ENCODE results near the gene TPK1. TPM values are rescaled to one million over a fixed set of nuclear protein-coding genes. Genes with fewer than 3 reads are reported as not detected.
A peak's percentile ranks its signal among the peaks of the same experiment; 100 is the strongest.
"Not testable (repeated sequence)": the region's sequence is repeated elsewhere in the genome, so short reads cannot be mapped to it uniquely, and the experiment has no call there.

The TPK1 gene
- total and polyA plus RNA-seq, 5 donors, result 5.5 to 8.8 (median 7.5) TPM

DNA sequence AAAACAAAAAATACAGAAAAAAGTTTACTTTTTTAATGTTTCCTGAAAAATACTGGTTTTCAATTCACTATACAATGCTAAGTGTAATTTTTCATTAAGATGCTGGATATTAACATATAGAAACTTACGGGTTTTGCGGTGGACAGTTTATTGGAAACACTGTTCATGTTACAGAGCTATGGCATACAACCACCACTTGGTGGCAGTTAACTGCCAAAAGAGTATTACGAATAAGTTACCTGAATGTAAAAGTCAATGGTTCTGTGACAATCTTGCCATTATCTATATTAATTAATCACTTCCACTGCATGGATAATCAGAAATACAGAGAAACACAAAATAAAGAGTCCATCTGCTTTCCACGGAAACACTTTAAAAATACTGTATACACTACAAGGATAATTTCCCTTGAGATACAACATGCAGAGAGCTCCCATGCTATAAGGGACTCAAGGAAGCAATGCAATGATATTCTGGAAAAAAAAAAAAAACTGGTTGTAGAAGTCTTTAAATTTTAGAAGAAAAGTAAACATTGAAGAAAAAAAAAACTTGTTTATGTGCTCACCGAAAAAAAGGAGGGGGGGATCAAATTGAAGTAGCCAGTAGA, 97.0 kb downstream of the TPK1 start:
- H3K4me1 ChIP-seq (ENCODE audit: control insufficient read depth, insufficient read depth, low read length), result no peaks in the 10 kb centered on the region
- WGBS, result 39% methylated on average over 5 of the region's 5 CpGs
- intact Hi-C loops (cut with DNase I), result no loop called here
- no peaks in the 10 kb centered on the region for H3K27me3 ChIP-seq (ENCODE audit: control insufficient read depth, insufficient read depth)
- no peaks in the 10 kb centered on the region for H3K9me3 ChIP-seq (ENCODE audit: control insufficient read depth, low read length)
- peak in 1 of 2 donors; percentile 46 for ATAC-seq
- no peak for DNase-seq
- no peak overlapping the region for H3K27ac ChIP-seq (ENCODE audit: low read length)
- no peak overlapping the region for H3K4me3 ChIP-seq (ENCODE audit: low read length)

- H3K4me1 ChIP-seq (ENCODE audit: control insufficient read depth, insufficient read depth, low read length), result no peaks in the 10 kb centered on the region
- no peaks in the 10 kb centered on the region for H3K27me3 ChIP-seq (ENCODE audit: control insufficient read depth, insufficient read depth)
- ATAC-seq (no peak), DNase-seq (no peak)
- no peak overlapping the region for H3K27ac ChIP-seq (ENCODE audit: low read length)
- H3K9me3 ChIP-seq (ENCODE audit: control insufficient read depth, low read length), result no peaks in the 10 kb centered on the region
- intact Hi-C loops (cut with DNase I), result no loop called here
- no peak overlapping the region for H3K4me3 ChIP-seq (ENCODE audit: low read length)
- 36% methylated on average over 3 of the region's 3 CpGs for WGBS
These were observed 97.7 kb downstream of the TPK1 start for GRCh38 chr7:144738146-144738545.

DNA sequence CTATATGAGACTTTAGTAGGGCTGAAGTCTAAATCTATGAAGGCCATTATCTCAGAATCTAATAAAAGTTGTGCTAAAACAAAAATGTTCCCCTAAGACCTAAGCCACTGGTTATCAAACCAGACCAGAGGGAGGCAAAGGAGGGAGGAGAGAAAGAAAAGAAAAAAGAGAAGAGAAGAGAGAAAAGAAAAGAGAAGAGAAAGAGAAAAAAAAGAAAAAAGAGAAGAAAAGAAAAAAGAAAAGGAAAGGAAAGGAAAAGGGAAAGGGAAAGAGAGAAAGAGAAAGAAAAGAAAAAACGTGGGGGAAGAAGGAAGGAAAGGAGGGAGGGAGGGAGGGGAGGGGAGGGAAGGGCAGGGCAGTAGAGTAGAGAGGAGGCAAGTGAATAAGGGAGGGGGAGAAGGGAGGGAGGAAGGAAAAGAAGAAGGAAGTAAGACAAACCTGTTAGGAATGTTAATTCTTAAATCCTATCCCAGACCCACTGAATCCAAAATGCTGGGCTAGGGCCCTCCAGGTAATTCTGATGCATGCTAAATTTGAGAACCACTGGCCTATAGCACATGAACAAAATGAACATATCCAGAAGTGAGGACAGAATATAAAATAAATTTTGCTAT, 98.9 kb downstream of the TPK1 start:
- Histone ChIP-seq H3K9me3 (ENCODE audit: control insufficient read depth, low read length) (no peaks in the 10 kb centered on the region), H3K4me3 (ENCODE audit: low read length) (no peak overlapping the region), H3K27me3 (ENCODE audit: control insufficient read depth, insufficient read depth) (no peaks in the 10 kb centered on the region), H3K27ac (ENCODE audit: low read length) (no peak overlapping the region), H3K4me1 (ENCODE audit: control insufficient read depth, insufficient read depth, low read length) (no peaks in the 10 kb centered on the region)
- no peak for ATAC-seq
- intact Hi-C loops (cut with DNase I), result no loop called here
- no peak for DNase-seq
- WGBS, result 36% methylated on average over 1 of the region's 1 CpG

DNA sequence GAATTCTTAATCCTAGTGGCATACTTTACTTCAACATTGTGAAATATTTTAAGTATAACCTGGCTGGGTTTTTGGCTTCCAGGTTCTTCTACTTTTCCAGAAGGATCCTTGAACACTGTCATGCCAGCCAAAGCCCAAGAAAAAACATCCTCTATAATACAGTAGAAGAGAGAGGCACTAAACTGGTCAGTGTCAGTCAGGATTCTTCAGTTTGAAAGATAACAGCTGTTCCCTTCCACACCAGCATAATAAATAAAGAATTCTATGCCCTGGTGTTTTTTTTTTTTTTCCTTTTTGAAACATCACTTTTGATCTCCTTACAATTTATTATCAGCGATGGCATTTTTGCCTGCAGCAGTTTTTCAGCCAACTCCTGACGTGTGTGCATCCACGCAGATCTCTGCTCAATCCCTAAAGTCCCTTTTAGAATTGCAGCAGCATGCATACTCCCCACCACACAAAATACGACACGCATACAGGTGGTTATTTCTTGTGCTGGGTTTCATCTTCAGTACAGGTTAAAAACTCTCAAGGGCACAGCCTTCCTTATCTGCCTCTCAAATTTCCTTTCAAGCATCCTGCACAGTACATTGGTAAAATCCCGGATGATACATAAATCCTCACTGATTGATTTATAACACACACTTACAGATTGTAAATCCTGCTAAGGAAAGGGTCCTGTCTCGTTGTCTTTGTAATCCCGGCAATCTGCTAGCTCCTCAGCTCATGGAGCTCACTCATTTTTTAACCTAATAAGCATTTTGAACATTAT, 100.2 kb downstream of the TPK1 start:
- DNase-seq (no peak), ATAC-seq (no peak)
- Histone ChIP-seq H3K4me1 (ENCODE audit: control insufficient read depth, insufficient read depth, low read length) (no peaks in the 10 kb centered on the region), H3K9me3 (ENCODE audit: control insufficient read depth, low read length) (no peaks in the 10 kb centered on the region), H3K27ac (ENCODE audit: low read length) (no peak overlapping the region), H3K27me3 (ENCODE audit: control insufficient read depth, insufficient read depth) (no peaks in the 10 kb centered on the region), H3K4me3 (ENCODE audit: low read length) (no peak overlapping the region)
- 70% methylated on average over 8 of the region's 8 CpGs for WGBS
- intact Hi-C loops (cut with DNase I), result no loop called here

- H3K27me3 ChIP-seq (ENCODE audit: control insufficient read depth, insufficient read depth), result no peaks in the 10 kb centered on the region
- WGBS, result 60% methylated on average over 6 of the region's 6 CpGs
- no peak overlapping the region for H3K27ac ChIP-seq (ENCODE audit: low read length)
- no peaks in the 10 kb centered on the region for H3K4me1 ChIP-seq (ENCODE audit: control insufficient read depth, insufficient read depth, low read length)
- intact Hi-C loops (cut with DNase I), result no loop called here
- peak in 1 of 3 donors; percentile 58 for DNase-seq
- ATAC-seq, result peak in 1 of 2 donors; percentile 80
- H3K9me3 ChIP-seq (ENCODE audit: control insufficient read depth, low read length), result no peaks in the 10 kb centered on the region
- no peak overlapping the region for H3K4me3 ChIP-seq (ENCODE audit: low read length)
These were observed 104.0 kb downstream of the TPK1 start for GRCh38 chr7:144731661-144732351.

GRCh38 chr7:144730224-144730623, 105.6 kb downstream of the TPK1 start:
- Histone ChIP-seq H3K27me3 (ENCODE audit: control insufficient read depth, insufficient read depth) (no peaks in the 10 kb centered on the region), H3K9me3 (ENCODE audit: control insufficient read depth, low read length) (no peaks in the 10 kb centered on the region), H3K4me3 (ENCODE audit: low read length) (no peak overlapping the region), H3K27ac (ENCODE audit: low read length) (no peak overlapping the region), H3K4me1 (ENCODE audit: control insufficient read depth, insufficient read depth, low read length) (no peaks in the 10 kb centered on the region)
- intact Hi-C loops (cut with DNase I), result no loop called here
- DNase-seq (no peak), ATAC-seq (no peak)
- WGBS, result 92% methylated on average over 3 of the region's 3 CpGs

- H3K4me1 ChIP-seq (ENCODE audit: control insufficient read depth, insufficient read depth, low read length), result no peaks in the 10 kb centered on the region
- ATAC-seq (no peak), DNase-seq (no peak)
- intact Hi-C loops (cut with DNase I), result no loop called here
- no peak overlapping the region for H3K27ac ChIP-seq (ENCODE audit: low read length)
- no peaks in the 10 kb centered on the region for H3K9me3 ChIP-seq (ENCODE audit: control insufficient read depth, low read length)
- WGBS, result 83% methylated on average over 2 of the region's 2 CpGs
- no peak overlapping the region for H3K4me3 ChIP-seq (ENCODE audit: low read length)
- H3K27me3 ChIP-seq (ENCODE audit: control insufficient read depth, insufficient read depth), result no peaks in the 10 kb centered on the region
These were observed 106.6 kb downstream of the TPK1 start for GRCh38 chr7:144729226-144729625.

- Histone ChIP-seq H3K27me3 (ENCODE audit: control insufficient read depth, insufficient read depth) (no peaks in the 10 kb centered on the region), H3K4me1 (ENCODE audit: control insufficient read depth, insufficient read depth, low read length) (no peaks in the 10 kb centered on the region), H3K9me3 (ENCODE audit: control insufficient read depth, low read length) (no peaks in the 10 kb centered on the region), H3K4me3 (ENCODE audit: low read length) (no peak overlapping the region), H3K27ac (ENCODE audit: low read length) (no peak overlapping the region)
- ATAC-seq (peak in 1 of 2 donors; percentile 44), DNase-seq (peak in 1 of 3 donors; percentile 66)
- WGBS, result 40% methylated on average over 4 of the region's 4 CpGs
- intact Hi-C loops (cut with DNase I), result no loop called here
These were observed 107.3 kb downstream of the TPK1 start for GRCh38 chr7:144728551-144728950.

GRCh38 chr7:144726840-144727239, 109.0 kb downstream of the TPK1 start:
- WGBS, result 91% methylated on average over 12 of the region's 12 CpGs
- ATAC-seq; H3K9me3 ChIP-seq (ENCODE audit: control insufficient read depth, low read length): not testable (repeated sequence)

DNA sequence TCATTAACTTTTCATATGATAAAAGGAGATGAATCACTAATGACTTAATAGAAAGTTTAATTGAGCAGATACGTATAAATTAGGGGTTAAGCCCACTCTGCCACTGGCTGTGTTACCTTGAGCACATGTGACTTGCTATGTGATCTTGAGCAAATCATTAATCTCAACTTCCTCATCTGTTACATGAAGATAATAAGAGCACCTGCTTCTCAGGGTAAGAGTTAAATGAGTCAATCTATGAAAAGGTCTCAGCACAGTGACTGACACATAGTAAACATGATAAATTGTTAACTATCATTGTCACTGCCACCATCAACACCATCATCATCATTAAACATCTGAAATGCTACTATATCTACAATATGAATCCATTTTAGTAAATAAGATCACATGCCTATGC, 110.8 kb downstream of the TPK1 start:
- intact Hi-C loops (cut with DNase I), result no loop called here
- ATAC-seq (no peak), DNase-seq (no peak)
- Histone ChIP-seq H3K4me3 (ENCODE audit: low read length) (no peak overlapping the region), H3K9me3 (ENCODE audit: control insufficient read depth, low read length) (no peaks in the 10 kb centered on the region), H3K27ac (ENCODE audit: low read length) (no peak overlapping the region), H3K4me1 (ENCODE audit: control insufficient read depth, insufficient read depth, low read length) (no peaks in the 10 kb centered on the region), H3K27me3 (ENCODE audit: control insufficient read depth, insufficient read depth) (no peaks in the 10 kb centered on the region)
- 93% methylated on average over 1 of the region's 1 CpG for WGBS

More at GRCh38 chr7:144726840-144727239, 109.0 kb downstream of the TPK1 start:
- H3K27me3 ChIP-seq (ENCODE audit: control insufficient read depth, insufficient read depth); H3K27ac ChIP-seq (ENCODE audit: low read length); H3K4me3 ChIP-seq (ENCODE audit: low read length); H3K4me1 ChIP-seq (ENCODE audit: control insufficient read depth, insufficient read depth, low read length); DNase-seq; intact Hi-C loops (cut with DNase I): not testable (repeated sequence)

- intact Hi-C loops (cut with DNase I), result no loop called here
These were observed 112.6 kb downstream of the TPK1 start for GRCh38 chr7:144723301-144723700.

More at GRCh38 chr7:144723301-144723700, 112.6 kb downstream of the TPK1 start:
- 82% methylated on average over 4 of the region's 4 CpGs for WGBS
- no peak for DNase-seq
- Histone ChIP-seq H3K27me3 (ENCODE audit: control insufficient read depth, insufficient read depth) (no peaks in the 10 kb centered on the region), H3K27ac (ENCODE audit: low read length) (no peak overlapping the region), H3K4me3 (ENCODE audit: low read length) (no peak overlapping the region), H3K4me1 (ENCODE audit: control insufficient read depth, insufficient read depth, low read length) (no peaks in the 10 kb centered on the region), H3K9me3 (ENCODE audit: control insufficient read depth, low read length) (no peaks in the 10 kb centered on the region)
- ATAC-seq, result no peak
